Chondrocyte (in vitro differentiated cells): ENCODE results near the gene GAN. TPM values are rescaled to one million over a fixed set of nuclear protein-coding genes. Genes with fewer than 3 reads are reported as not detected.

Experiments used
- DNase-seq: peaks from one replicate; pipeline ENCODE4 v3.0.0; 2021; ENCODE audit warnings: mixed read lengths, low spot score
- H3K27ac Mint-ChIP-seq: one replicate; pipeline ENCODE4 v1.8.0; 2021; ENCODE audit warnings: mild to moderate bottlenecking, moderate library complexity, mixed read lengths; ENCODE audit not compliant: unreplicated experiment
- H3K27me3 Mint-ChIP-seq: 2 replicates; pipeline ENCODE4 v1.8.0; 2021; ENCODE audit warnings: low read depth, mixed read lengths
- H3K36me3 Mint-ChIP-seq: 2 replicates; pipeline ENCODE4 v1.8.0; 2021; ENCODE audit warnings: low read depth, mixed read lengths
- H3K4me1 Mint-ChIP-seq: 2 replicates; pipeline ENCODE4 v1.8.0; 2021; ENCODE audit warnings: low read depth, mild to moderate bottlenecking, mixed read lengths
- H3K4me3 Mint-ChIP-seq: one replicate; pipeline ENCODE4 v1.8.0; 2021; ENCODE audit warnings: mild to moderate bottlenecking, moderate library complexity, mixed read lengths; ENCODE audit not compliant: unreplicated experiment
- H3K9me3 Mint-ChIP-seq: 2 replicates; pipeline ENCODE4 v1.8.0; 2021; ENCODE audit warnings: low read depth, mixed read lengths
- CTCF ChIP-seq: fragments of 200-600 bp; sonication (generic); IDR thresholded peaks from 2 replicates; pipeline ENCODE4 v1.5.0; 2021; ENCODE audit warnings: antibody characterized with exemption, mild to moderate bottlenecking, moderate library complexity
- total RNA-seq: library from RNA; stranded (reverse); gene quantifications from 3 replicates; pipeline ENCODE4 v1.2.1, GENCODE V29; 2021

The GAN gene
- total RNA-seq, 1 donor from 2014 or later: 18.0 TPM

- Mint-ChIP-seq H3K27ac (peak overlapping the region; percentile 64), H3K36me3 (no peaks in the 10 kb centered on the region), H3K4me1 (peaks cover 50% of the 10 kb centered on the region), H3K4me3 (no peak overlapping the region), H3K27me3 (no peaks in the 10 kb centered on the region), H3K9me3 (no peaks in the 10 kb centered on the region)
- DNase-seq: no peak
- TF ChIP-seq CTCF: no peak
These were observed 6.8 kb downstream of the GAN start for GRCh38 chr16:81321536-81321935.

- TF ChIP-seq CTCF: no peak
- H3K27me3 Mint-ChIP-seq: no peaks in the 10 kb centered on the region
- no peaks in the 10 kb centered on the region for H3K36me3 Mint-ChIP-seq
- peaks cover 29% of the 10 kb centered on the region for H3K4me1 Mint-ChIP-seq
- H3K4me3 Mint-ChIP-seq: no peak overlapping the region
- no peak for DNase-seq
- no peak overlapping the region for H3K27ac Mint-ChIP-seq
- H3K9me3 Mint-ChIP-seq: no peaks in the 10 kb centered on the region
These were observed 10.0 kb downstream of the GAN start for GRCh38 chr16:81324808-81325207.

- Mint-ChIP-seq H3K9me3 (no peaks in the 10 kb centered on the region), H3K36me3 (no peaks in the 10 kb centered on the region), H3K27ac (no peak overlapping the region), H3K27me3 (no peaks in the 10 kb centered on the region), H3K4me1 (peaks cover 12% of the 10 kb centered on the region), H3K4me3 (no peak overlapping the region)
- TF ChIP-seq CTCF: no peak
- no peak for DNase-seq
These were observed 12.2 kb downstream of the GAN start for GRCh38 chr16:81327011-81327410.

GRCh38 chr16:81327447-81328196, 12.9 kb downstream of the GAN start:
- DNase-seq: no peak
- TF ChIP-seq CTCF: no peak

GRCh38 chr16:81329947-81330346, 15.2 kb downstream of the GAN start:
- no peaks in the 10 kb centered on the region for H3K27me3 Mint-ChIP-seq
- no peak overlapping the region for H3K4me3 Mint-ChIP-seq
- H3K9me3 Mint-ChIP-seq: no peaks in the 10 kb centered on the region
- H3K27ac Mint-ChIP-seq: peak overlapping the region; percentile 24
- H3K36me3 Mint-ChIP-seq: no peaks in the 10 kb centered on the region
- no peak for DNase-seq
- peaks cover 12% of the 10 kb centered on the region for H3K4me1 Mint-ChIP-seq
- no peak for TF ChIP-seq CTCF

More at GRCh38 chr16:81327447-81328196, 12.9 kb downstream of the GAN start:
- H3K9me3 Mint-ChIP-seq: no peaks in the 10 kb centered on the region
- no peak overlapping the region for H3K4me3 Mint-ChIP-seq
- H3K27me3 Mint-ChIP-seq: no peaks in the 10 kb centered on the region
- H3K36me3 Mint-ChIP-seq: no peaks in the 10 kb centered on the region
- H3K4me1 Mint-ChIP-seq: peaks cover 12% of the 10 kb centered on the region
- no peak overlapping the region for H3K27ac Mint-ChIP-seq
